AG09309 (cell line): ENCODE measurements around the gene RC3H1.
"Not testable (repeated sequence)": the region's sequence is repeated elsewhere in the genome, so short reads cannot be mapped to it uniquely, and the experiment has no call there.

Experiments used
- DNase-seq: peaks from one replicate; pipeline ENCODE4 v3.0.0-alpha.2; 2010; ENCODE audit warnings: low read depth
- H3K4me3 ChIP-seq: 2 replicates; pipeline ENCODE4 v1.5.1; 2011; ENCODE audit warnings: mild to moderate bottlenecking, low read depth, low read length, moderate library complexity; ENCODE audit not compliant: control insufficient read depth
- CTCF ChIP-seq: IDR thresholded peaks from 2 replicates; pipeline ENCODE4 v1.5.1; 2011; ENCODE audit warnings: mild to moderate bottlenecking, low read depth, low read length, inconsistent platforms; ENCODE audit not compliant: insufficient read depth, control insufficient read depth; ENCODE audit errors: missing control alignments

RC3H1 gene

DNA sequence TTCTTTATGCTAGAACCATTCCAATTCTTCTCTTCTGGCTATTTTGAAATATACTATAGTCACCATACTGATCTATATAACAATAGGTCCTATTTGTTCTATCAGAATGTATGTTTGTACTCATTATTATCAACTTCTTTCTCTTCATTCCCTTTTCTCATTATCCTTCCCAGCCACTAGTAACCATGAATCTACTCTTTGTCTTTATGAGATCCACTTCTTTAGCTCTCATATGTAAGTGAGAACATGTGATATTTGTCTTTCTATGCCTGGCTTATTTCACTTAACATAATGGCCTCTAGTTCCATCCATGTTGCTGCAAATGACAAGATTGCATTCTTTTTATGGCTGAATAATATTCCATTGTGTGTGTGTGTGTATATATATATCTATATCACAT is 31.7 kb upstream of the RC3H1 start:
- DNase-seq = no peak
- TF ChIP-seq CTCF = no peak
- H3K4me3 ChIP-seq = no peak overlapping the region

GRCh38 chr1:174052621-174053020 is 30.5 kb upstream of the RC3H1 start:
- no peak overlapping the region for H3K4me3 ChIP-seq
- no peak for TF ChIP-seq CTCF
- no peak for DNase-seq

GRCh38 chr1:174051956-174052355 is 29.8 kb upstream of the RC3H1 start:
- DNase-seq = no peak
- H3K4me3 ChIP-seq = no peak overlapping the region
- no peak for TF ChIP-seq CTCF

DNA sequence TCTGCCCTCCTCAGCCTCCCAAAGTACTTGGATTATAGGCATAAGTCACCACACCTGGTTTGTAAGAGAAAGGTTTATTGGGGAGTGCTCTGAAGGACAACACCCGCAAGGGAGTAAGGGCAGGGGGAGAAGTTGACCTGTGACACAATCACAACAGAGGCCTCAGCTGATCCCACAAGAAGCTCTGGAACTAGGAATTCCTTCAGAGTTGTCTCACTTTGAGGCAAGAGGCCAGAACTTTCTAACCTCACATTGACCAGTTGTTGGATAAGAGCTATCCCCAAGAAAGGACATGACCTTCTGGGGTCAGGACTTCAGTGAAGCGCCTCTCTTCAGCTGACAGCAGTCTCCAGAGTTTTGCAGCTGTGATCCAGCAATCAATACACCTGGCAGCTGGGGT is 27.4 kb upstream of the RC3H1 start:
- no peak for DNase-seq
- no peak for TF ChIP-seq CTCF
- no peak overlapping the region for H3K4me3 ChIP-seq

DNA sequence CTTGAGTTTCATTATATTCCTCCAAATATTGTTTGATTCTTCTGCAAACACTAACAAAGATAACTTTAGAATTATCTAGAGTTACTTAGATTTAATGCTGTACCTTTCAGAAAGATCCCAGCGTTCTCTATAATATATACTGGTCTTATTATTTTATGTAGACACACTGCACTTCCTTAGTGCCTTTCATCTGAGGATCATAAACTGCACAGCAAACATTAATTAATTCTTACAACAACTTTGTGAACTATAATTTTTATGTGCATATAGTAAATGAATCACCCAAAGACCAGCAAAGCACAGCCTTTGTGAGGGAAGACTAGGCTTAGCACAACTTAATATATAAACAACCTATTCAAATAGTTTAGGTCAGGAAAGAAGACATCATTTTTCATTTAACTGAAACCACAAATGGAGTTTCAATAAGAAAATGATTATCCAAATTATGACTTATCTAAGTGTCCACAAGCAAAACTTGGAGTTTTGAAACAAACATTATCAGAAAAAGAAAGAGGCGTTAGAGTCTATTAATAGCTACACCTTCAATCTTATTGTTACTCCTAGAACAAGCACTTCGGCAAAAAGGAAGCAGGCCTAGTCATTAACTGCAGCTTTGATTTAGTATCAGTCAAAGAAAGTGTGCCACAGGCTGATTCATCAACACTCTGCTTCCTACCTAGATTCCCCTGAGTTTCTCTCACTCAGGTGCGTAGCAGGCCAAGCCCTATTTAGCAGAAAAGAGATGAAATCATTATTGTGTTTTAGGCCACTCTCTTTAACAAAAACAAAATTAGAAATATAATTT is 22.5 kb upstream of the RC3H1 start:
- no peak for DNase-seq
- TF ChIP-seq CTCF = no peak
- H3K4me3 ChIP-seq = no peak overlapping the region

DNA sequence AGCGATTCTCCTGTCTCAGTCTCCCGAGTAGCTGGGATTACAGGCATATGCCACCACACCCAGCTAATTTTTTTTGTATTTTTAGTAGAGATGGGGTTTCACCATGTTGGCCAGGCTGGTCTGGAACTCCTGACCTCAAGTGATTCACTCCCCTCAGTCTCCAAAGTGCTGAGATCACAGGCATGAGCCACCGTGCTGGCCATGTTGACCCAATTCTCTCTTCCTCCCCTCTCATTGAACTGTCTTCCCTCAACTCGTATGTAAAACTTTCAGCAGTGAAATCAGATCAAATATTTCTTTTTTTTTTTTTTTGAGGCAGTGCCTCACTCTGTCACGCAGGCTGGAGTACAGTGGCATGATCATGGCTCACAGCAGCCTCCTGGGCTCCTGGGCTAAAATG is 20.4 kb upstream of the RC3H1 start:
- not testable (repeated sequence) for DNase-seq, H3K4me3 ChIP-seq

GRCh38 chr1:174041369-174041768 is 19.2 kb upstream of the RC3H1 start:
- TF ChIP-seq CTCF = no peak
- DNase-seq = no peak
- H3K4me3 ChIP-seq = no peak overlapping the region
